ENCODE results near the gene ADAMTS15. TPM values are rescaled to one million over a fixed set of nuclear protein-coding genes. Genes with fewer than 3 reads are reported as not detected.

ADAMTS15 gene
- total RNA-seq, 1 donor from 2014 or later = 45.6 TPM

GRCh38 chr11:130452940-130453339 lies 4.5 kb downstream of the ADAMTS15 start:
- DNase-seq (ENCODE audit: missing footprints) (peak; percentile 62), ATAC-seq (no peak)
- intact Hi-C loops (cut with DNase I) = loop anchor here (1.0 to 5.0 kb wide), 3 partner anchors 154 to 274 kb away; no protein-coding TSS in a partner anchor

GRCh38 chr11:130454491-130455252 lies 6.2 kb downstream of the ADAMTS15 start:
- DNase-seq (ENCODE audit: missing footprints) = no peak
- intact Hi-C loops (cut with DNase I) = loop anchor here (1.0 to 5.0 kb wide), 4 partner anchors 24 to 273 kb away; no protein-coding TSS in a partner anchor
- peak; percentile 30 for ATAC-seq

GRCh38 chr11:130455483-130456127 lies 7.2 kb downstream of the ADAMTS15 start:
- DNase-seq (ENCODE audit: missing footprints) = peak; percentile 55
- no peak for ATAC-seq
- intact Hi-C loops (cut with DNase I) = no loop called here

- intact Hi-C loops (cut with DNase I) = no loop called here
- ATAC-seq = no peak
- no peak for DNase-seq (ENCODE audit: missing footprints)
These were observed 7.8 kb downstream of the ADAMTS15 start for GRCh38 chr11:130456286-130456685.

GRCh38 chr11:130457623-130458409 lies 9.4 kb downstream of the ADAMTS15 start:
- ATAC-seq = no peak

GRCh38 chr11:130458410-130458729 lies 9.9 kb downstream of the ADAMTS15 start:
- intact Hi-C loops (cut with DNase I) = no loop called here
- ATAC-seq = no peak
- DNase-seq (ENCODE audit: missing footprints) = no peak

More at GRCh38 chr11:130457623-130458409, 9.4 kb downstream of the ADAMTS15 start:
- intact Hi-C loops (cut with DNase I) = no loop called here
- DNase-seq (ENCODE audit: missing footprints) = peak; percentile 83

- DNase-seq (ENCODE audit: missing footprints) (no peak), ATAC-seq (no peak)
- intact Hi-C loops (cut with DNase I) = no loop called here
These were observed 11.1 kb downstream of the ADAMTS15 start for GRCh38 chr11:130459521-130459920.

GRCh38 chr11:130462101-130462885 lies 13.8 kb downstream of the ADAMTS15 start:
- ATAC-seq (no peak), DNase-seq (ENCODE audit: missing footprints) (peak; percentile 62)
- intact Hi-C loops (cut with DNase I) = no loop called here

- ATAC-seq (no peak), DNase-seq (ENCODE audit: missing footprints) (peak; percentile 67)
- intact Hi-C loops (cut with DNase I) = no loop called here
These were observed 14.5 kb downstream of the ADAMTS15 start for GRCh38 chr11:130462931-130463330.

- no peak for ATAC-seq
- intact Hi-C loops (cut with DNase I) = no loop called here
These were observed 15.9 kb downstream of the ADAMTS15 start for GRCh38 chr11:130464291-130464812.

GRCh38 chr11:130465263-130465662 lies 16.8 kb downstream of the ADAMTS15 start:
- ATAC-seq = no peak
- intact Hi-C loops (cut with DNase I) = no loop called here

More at GRCh38 chr11:130464291-130464812, 15.9 kb downstream of the ADAMTS15 start:
- DNase-seq (ENCODE audit: missing footprints) = no peak

GRCh38 chr11:130467116-130467900 lies 18.9 kb downstream of the ADAMTS15 start:
- DNase-seq (ENCODE audit: missing footprints) (no peak), ATAC-seq (no peak)
- intact Hi-C loops (cut with DNase I) = no loop called here

More at GRCh38 chr11:130465263-130465662, 16.8 kb downstream of the ADAMTS15 start:
- no peak for DNase-seq (ENCODE audit: missing footprints)

- no peak for DNase-seq (ENCODE audit: missing footprints)
- intact Hi-C loops (cut with DNase I) = no loop called here
- no peak for ATAC-seq
These were observed 20.7 kb downstream of the ADAMTS15 start for GRCh38 chr11:130469181-130469580.

- DNase-seq (ENCODE audit: missing footprints) (no peak), ATAC-seq (no peak)
- intact Hi-C loops (cut with DNase I) = no loop called here
These were observed 22.6 kb downstream of the ADAMTS15 start for GRCh38 chr11:130470832-130471706.

- ATAC-seq (no peak), DNase-seq (ENCODE audit: missing footprints) (no peak)
- intact Hi-C loops (cut with DNase I) = no loop called here
These were observed 23.4 kb downstream of the ADAMTS15 start for GRCh38 chr11:130471731-130472433.

GRCh38 chr11:130472434-130472961 lies 24.1 kb downstream of the ADAMTS15 start:
- DNase-seq (ENCODE audit: missing footprints) (no peak), ATAC-seq (no peak)
- intact Hi-C loops (cut with DNase I) = no loop called here

Data from Right ventricle myocardium inferior (tissue), 1 donor.